K562 (cell line): ENCODE results near the gene TRIM33. TPM values are rescaled to one million over a fixed set of nuclear protein-coding genes. Genes with fewer than 3 reads are reported as not detected.
A peak's percentile ranks its signal among the peaks of the same experiment; 100 is the strongest.

Experiments
- ATF1 ChIP-seq, 2 experiments: fragments of 450-650 bp in 1 of 2; IDR thresholded peaks; 2 replicates each; pipeline ENCODE4 v1.6.1; 2016; ENCODE audit warnings: missing compliant biosample characterization in 1 of 2, missing genetic modification characterization in 1 of 2
- BDP1 ChIP-seq: IDR thresholded peaks from 3 replicates; pipeline ENCODE4 v1.6.1; 2011; ENCODE audit not compliant: insufficient read length, insufficient read depth
- CBX3 ChIP-seq, 2 experiments: IDR thresholded peaks; 1 replicate in 1 of 2; 2 replicates in 1 of 2; pipeline ENCODE4 v1.6.1; 2012; ENCODE audit warnings: inconsistent platforms in 2 of 2, low read length in 2 of 2, borderline replicate concordance in 1 of 2, control low read depth in 1 of 2
- ETV6 ChIP-seq, 3 experiments: fragments of 150-350 bp in 1 of 3; sonication (generic) in 1 of 3; formaldehyde crosslinking in 1 of 3; IDR thresholded peaks; 2 replicates each; pipeline versions ENCODE4 v1.6.1 to v1.8.0; 2014 to 2022; ENCODE audit warnings: borderline replicate concordance in 2 of 3, low read depth in 2 of 3, antibody characterized with exemption in 1 of 3, low read length in 1 of 3, mild to moderate bottlenecking in 1 of 3, missing genetic modification reagents in 1 of 3
- GABPA ChIP-seq: fragments of 200-800 bp; sonication (Bioruptor generic); conservative IDR thresholded peaks from 2 replicates; pipeline ENCODE4 v1.6.1; 2016; ENCODE audit warnings: low read depth, missing genetic modification characterization, missing compliant biosample characterization
- HDAC8 ChIP-seq: fragments of 450-650 bp; IDR thresholded peaks from 2 replicates; pipeline ENCODE4 v1.6.1; 2016; ENCODE audit warnings: mild to moderate bottlenecking, missing genetic modification characterization, moderate library complexity, missing compliant biosample characterization
- KLF16 ChIP-seq: IDR thresholded peaks from 2 replicates; pipeline ENCODE4 v1.6.1; 2016; ENCODE audit warnings: antibody characterized with exemption
- PHF8 ChIP-seq: fragments of 200-600 bp; sonication (generic); IDR thresholded peaks from 2 replicates; pipeline ENCODE4 v1.6.1; 2012; ENCODE audit warnings: mixed run types, mild to moderate bottlenecking, inconsistent platforms, low read length, moderate library complexity, borderline replicate concordance
- RFX1 ChIP-seq: fragments of 450-650 bp; IDR thresholded peaks from 2 replicates; pipeline ENCODE4 v1.6.1; 2016; ENCODE audit warnings: mild to moderate bottlenecking, moderate library complexity
- SETDB1 ChIP-seq: IDR thresholded peaks from one replicate; pipeline ENCODE4 v1.6.1; 2012; ENCODE audit warnings: low read length, control low read depth, inconsistent platforms
- SMC3 ChIP-seq: conservative IDR thresholded peaks from 2 replicates; pipeline ENCODE4 v1.6.1; 2011; ENCODE audit warnings: low read depth, low read length, improper control_type of control experiment; ENCODE audit not compliant: insufficient read depth
- TAF1 ChIP-seq: IDR thresholded peaks from 2 replicates; pipeline ENCODE4 v1.6.1; 2011; ENCODE audit warnings: mild to moderate bottlenecking, low read length, moderate library complexity; ENCODE audit not compliant: insufficient read depth, control insufficient read depth, severe bottlenecking; ENCODE audit errors: extremely low read depth
- ZNF175 ChIP-seq: fragments of 200-800 bp; sonication (Bioruptor generic); IDR thresholded peaks from 2 replicates; pipeline ENCODE4 v1.6.1; 2016; ENCODE audit warnings: low read depth, mild to moderate bottlenecking, missing genetic modification characterization, missing compliant biosample characterization
- ZNF347 ChIP-seq: fragments of 450-650 bp; formaldehyde crosslinking; IDR thresholded peaks from 2 replicates; pipeline ENCODE4 v1.4.0; 2020; ENCODE audit warnings: low read depth, mild to moderate bottlenecking, moderate library complexity
- ZNF444 ChIP-seq: fragments of 250-450 bp; sonication (Bioruptor Pico); IDR thresholded peaks from 2 replicates; pipeline ENCODE4 v1.4.0; 2020; ENCODE audit warnings: mild to moderate bottlenecking, moderate library complexity
- ZNF707 ChIP-seq: fragments of 250-450 bp; sonication (Bioruptor Pico); conservative IDR thresholded peaks from 2 replicates; pipeline ENCODE4 v1.8.0; 2022; ENCODE audit warnings: inconsistent platforms, mild to moderate bottlenecking, moderate library complexity
- polyA plus RNA-seq, 8 experiments: library from polyadenylated mRNA; depleted of rRNA in 4 of 8; stranded (reverse) in 5 of 8; unstranded in 3 of 8; fragments of >200 nt; fragmentation: Nextera tagmentation in 2 of 8; fragmentation: Illumina TruSeq in 1 of 8; extraction: Ambion mirVana in 2 of 8; extraction: Trizol in 1 of 8; gene quantifications; 2 replicates each; pipeline versions ENCODE4 v1.2.1 to v1.2.3, GENCODE V29; 2011 to 2014; ENCODE audit warnings: inconsistent platforms in 1 of 8, missing spikeins in 1 of 8
- total RNA-seq, 7 experiments: library from RNA; depleted of rRNA in 6 of 7; stranded (reverse); fragments of >200 nt in 6 of 7; fragmentation: Illumina TruSeq in 2 of 7; extraction: Trizol in 2 of 7; gene quantifications; 2 replicates each; pipeline versions ENCODE4 v1.2.1 to v1.2.3, GENCODE V29; 2011 to 2021; ENCODE audit warnings: low replicate concordance in 1 of 7
- TF ChIP-seq, protein P1 (sequence below), 2 experiments: fragments of 450-650 bp; IDR thresholded peaks; 2 replicates each; pipeline ENCODE4 v1.6.1; 2016
- TF ChIP-seq, protein P2 (sequence below): fragments of 450-650 bp; formaldehyde crosslinking; IDR thresholded peaks from 2 replicates; pipeline ENCODE4 v1.4.0; 2020; ENCODE audit warnings: mild to moderate bottlenecking
- TF ChIP-seq, protein P3 (sequence below): fragments of 200-800 bp; sonication (Bioruptor generic); IDR thresholded peaks from 2 replicates; pipeline ENCODE4 v1.6.1; 2017; ENCODE audit warnings: missing genetic modification characterization, missing compliant biosample characterization
- TF ChIP-seq, protein P4 (sequence below): fragments of 450-650 bp; formaldehyde crosslinking; IDR thresholded peaks from 2 replicates; pipeline ENCODE4 v1.4.0; 2020; ENCODE audit warnings: mild to moderate bottlenecking, moderate library complexity
- TF ChIP-seq, protein P5 (sequence below): fragments of 250-450 bp; sonication (Bioruptor Pico); IDR thresholded peaks from 2 replicates; pipeline ENCODE4 v1.5.1; 2021; ENCODE audit warnings: mild to moderate bottlenecking

Gene TRIM33
- total and polyA plus RNA-seq, 9 of the 15 experiments (the other 6 are each of a cell fraction or from before 2014, with no cell fraction given) = 9.3 to 58.4 (median 40.2) TPM

DNA sequence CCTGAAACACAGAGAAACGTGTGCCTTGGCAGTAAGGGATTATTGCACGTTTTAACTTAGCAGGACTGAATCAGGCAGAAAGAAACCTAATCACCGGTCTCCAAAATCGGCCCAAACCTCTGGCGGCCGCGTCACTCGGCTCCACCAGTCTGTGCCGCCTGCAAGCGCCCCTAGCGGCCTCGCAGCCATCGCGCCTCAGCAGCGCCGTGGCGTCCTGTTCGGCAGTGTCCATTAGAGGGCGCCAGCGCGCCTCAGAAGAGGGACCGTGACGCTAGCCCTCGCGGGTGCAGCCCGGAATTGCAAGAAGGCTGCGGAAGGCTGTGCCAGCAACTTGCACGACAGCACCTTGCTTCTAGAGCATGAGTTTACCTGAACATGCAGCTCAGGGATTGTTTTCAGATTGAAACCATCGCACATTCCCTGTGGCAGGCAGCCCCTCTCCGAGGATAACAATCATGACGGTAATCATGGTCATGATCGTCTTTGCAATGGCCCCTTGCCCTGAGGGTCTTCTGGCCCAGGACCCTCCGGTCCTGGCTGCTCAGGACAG lies 164.4 kb downstream of the TRIM33 start (continued):
- TF ChIP-seq CBX3 (IDR thresholded peaks at IDR 0.05; ENCODE audit: borderline replicate concordance in 1 of 2, low read length in 2 of 2) (peak in 1 of 2 experiments; percentile 81; a peak in 1 of 3 replicates), ETV6 (IDR thresholded peaks at IDR 0.05; ENCODE audit: borderline replicate concordance in 1 of 2, low read depth in 2 of 2, low read length in 1 of 2) (no peak), ETV6 (CRISPR knock-in tag; IDR thresholded peaks at IDR 0.05; ENCODE audit: borderline replicate concordance) (no peak), ZNF175 (CRISPR knock-in tag) (no peak), RFX1 (no peak), HDAC8 (tag) (no peak), GABPA (no peak), TAF1 (no peak), SMC3 (peak; percentile 100), ZNF707 (CRISPR knock-in tag) (no peak), PHF8 (no peak), ATF1 (CRISPR knock-in tag; IDR thresholded peaks at IDR 0.05) (peak; percentile 71), ATF1 (tag; IDR thresholded peaks at IDR 0.05) (peak; percentile 95), ZNF444 (no peak), BDP1 (no peak), SETDB1 (no peak), KLF16 (peak; percentile 76), ZNF347 (no peak)
- TF ChIP-seq, protein P1, sequence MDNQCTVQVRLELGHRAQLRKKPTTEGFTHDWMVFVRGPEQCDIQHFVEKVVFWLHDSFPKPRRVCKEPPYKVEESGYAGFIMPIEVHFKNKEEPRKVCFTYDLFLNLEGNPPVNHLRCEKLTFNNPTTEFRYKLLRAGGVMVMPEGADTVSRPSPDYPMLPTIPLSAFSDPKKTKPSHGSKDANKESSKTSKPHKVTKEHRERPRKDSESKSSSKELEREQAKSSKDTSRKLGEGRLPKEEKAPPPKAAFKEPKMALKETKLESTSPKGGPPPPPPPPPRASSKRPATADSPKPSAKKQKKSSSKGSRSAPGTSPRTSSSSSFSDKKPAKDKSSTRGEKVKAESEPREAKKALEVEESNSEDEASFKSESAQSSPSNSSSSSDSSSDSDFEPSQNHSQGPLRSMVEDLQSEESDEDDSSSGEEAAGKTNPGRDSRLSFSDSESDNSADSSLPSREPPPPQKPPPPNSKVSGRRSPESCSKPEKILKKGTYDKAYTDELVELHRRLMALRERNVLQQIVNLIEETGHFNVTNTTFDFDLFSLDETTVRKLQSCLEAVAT (IDR thresholded peaks at IDR 0.05) = peak in 1 of 2 experiments; percentile 97; a peak in 2 of 4 replicates
- TF ChIP-seq, protein P2, sequence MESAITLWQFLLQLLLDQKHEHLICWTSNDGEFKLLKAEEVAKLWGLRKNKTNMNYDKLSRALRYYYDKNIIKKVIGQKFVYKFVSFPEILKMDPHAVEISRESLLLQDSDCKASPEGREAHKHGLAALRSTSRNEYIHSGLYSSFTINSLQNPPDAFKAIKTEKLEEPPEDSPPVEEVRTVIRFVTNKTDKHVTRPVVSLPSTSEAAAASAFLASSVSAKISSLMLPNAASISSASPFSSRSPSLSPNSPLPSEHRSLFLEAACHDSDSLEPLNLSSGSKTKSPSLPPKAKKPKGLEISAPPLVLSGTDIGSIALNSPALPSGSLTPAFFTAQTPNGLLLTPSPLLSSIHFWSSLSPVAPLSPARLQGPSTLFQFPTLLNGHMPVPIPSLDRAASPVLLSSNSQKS (CRISPR knock-in tag) = no peak
- TF ChIP-seq, protein P3, sequence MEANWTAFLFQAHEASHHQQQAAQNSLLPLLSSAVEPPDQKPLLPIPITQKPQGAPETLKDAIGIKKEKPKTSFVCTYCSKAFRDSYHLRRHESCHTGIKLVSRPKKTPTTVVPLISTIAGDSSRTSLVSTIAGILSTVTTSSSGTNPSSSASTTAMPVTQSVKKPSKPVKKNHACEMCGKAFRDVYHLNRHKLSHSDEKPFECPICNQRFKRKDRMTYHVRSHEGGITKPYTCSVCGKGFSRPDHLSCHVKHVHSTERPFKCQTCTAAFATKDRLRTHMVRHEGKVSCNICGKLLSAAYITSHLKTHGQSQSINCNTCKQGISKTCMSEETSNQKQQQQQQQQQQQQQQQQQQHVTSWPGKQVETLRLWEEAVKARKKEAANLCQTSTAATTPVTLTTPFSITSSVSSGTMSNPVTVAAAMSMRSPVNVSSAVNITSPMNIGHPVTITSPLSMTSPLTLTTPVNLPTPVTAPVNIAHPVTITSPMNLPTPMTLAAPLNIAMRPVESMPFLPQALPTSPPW = no peak
- TF ChIP-seq, protein P4, sequence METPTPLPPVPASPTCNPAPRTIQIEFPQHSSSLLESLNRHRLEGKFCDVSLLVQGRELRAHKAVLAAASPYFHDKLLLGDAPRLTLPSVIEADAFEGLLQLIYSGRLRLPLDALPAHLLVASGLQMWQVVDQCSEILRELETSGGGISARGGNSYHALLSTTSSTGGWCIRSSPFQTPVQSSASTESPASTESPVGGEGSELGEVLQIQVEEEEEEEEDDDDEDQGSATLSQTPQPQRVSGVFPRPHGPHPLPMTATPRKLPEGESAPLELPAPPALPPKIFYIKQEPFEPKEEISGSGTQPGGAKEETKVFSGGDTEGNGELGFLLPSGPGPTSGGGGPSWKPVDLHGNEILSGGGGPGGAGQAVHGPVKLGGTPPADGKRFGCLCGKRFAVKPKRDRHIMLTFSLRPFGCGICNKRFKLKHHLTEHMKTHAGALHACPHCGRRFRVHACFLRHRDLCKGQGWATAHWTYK (CRISPR knock-in tag) = peak; percentile 73; the same call in 1 of the 2 replicates
- TF ChIP-seq, protein P5, sequence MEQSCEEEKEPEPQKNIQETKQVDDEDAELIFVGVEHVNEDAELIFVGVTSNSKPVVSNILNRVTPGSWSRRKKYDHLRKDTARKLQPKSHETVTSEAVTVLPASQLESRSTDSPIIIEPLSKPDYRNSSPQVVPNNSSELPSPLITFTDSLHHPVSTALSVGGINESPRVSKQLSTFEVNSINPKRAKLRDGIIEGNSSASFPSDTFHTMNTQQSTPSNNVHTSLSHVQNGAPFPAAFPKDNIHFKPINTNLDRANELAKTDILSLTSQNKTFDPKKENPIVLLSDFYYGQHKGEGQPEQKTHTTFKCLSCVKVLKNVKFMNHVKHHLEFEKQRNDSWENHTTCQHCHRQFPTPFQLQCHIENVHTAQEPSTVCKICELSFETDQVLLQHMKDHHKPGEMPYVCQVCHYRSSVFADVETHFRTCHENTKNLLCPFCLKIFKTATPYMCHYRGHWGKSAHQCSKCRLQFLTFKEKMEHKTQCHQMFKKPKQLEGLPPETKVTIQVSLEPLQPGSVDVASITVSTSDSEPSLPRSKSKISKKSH (CRISPR knock-in tag) = no peak
